C4-2B (cell line): ENCODE data around the gene TBC1D9.

Experiments used
- H3K27ac ChIP-seq: fragments of 450-650 bp; 2 replicates; pipeline ENCODE4 v1.5.1; 2017
- CTCF ChIP-seq: fragments of 450-650 bp; conservative IDR thresholded peaks from 2 replicates; pipeline ENCODE4 v1.5.1; 2017; ENCODE audit warnings: mild to moderate bottlenecking
- ZFX ChIP-seq: fragments of 450-650 bp; IDR thresholded peaks from 2 replicates; pipeline ENCODE4 v1.6.1; 2017

TBC1D9 gene

GRCh38 chr4:140720387-140721304, 35.5 kb downstream of the TBC1D9 start:
- no peak overlapping the region for H3K27ac ChIP-seq
- TF ChIP-seq CTCF (no peak), ZFX (no peak)

GRCh38 chr4:140719686-140720085, 36.5 kb downstream of the TBC1D9 start:
- H3K27ac ChIP-seq: no peak overlapping the region
- TF ChIP-seq ZFX: no peak
- no peak for TF ChIP-seq CTCF

- TF ChIP-seq ZFX (no peak), CTCF (no peak)
- no peak overlapping the region for H3K27ac ChIP-seq
Measured at GRCh38 chr4:140719022-140719421, 37.2 kb downstream of the TBC1D9 start.

- TF ChIP-seq CTCF (no peak), ZFX (no peak)
- H3K27ac ChIP-seq: no peak overlapping the region
Measured at GRCh38 chr4:140718241-140718952, 37.8 kb downstream of the TBC1D9 start.

GRCh38 chr4:140717313-140717712, 38.9 kb downstream of the TBC1D9 start:
- TF ChIP-seq CTCF: no peak
- no peak for TF ChIP-seq ZFX
- no peak overlapping the region for H3K27ac ChIP-seq

GRCh38 chr4:140715119-140715518, 41.1 kb downstream of the TBC1D9 start:
- no peak overlapping the region for H3K27ac ChIP-seq
- TF ChIP-seq ZFX: no peak
- no peak for TF ChIP-seq CTCF

GRCh38 chr4:140711910-140712309, 44.3 kb downstream of the TBC1D9 start:
- TF ChIP-seq ZFX: no peak
- TF ChIP-seq CTCF: no peak
- H3K27ac ChIP-seq: no peak overlapping the region
